A549 (cell line): ENCODE data around the gene KRT7.

ENCODE experiments used
- ATOH8 ChIP-seq: fragments of 250-450 bp; sonication (Bioruptor Pico); IDR thresholded peaks from 2 replicates; pipeline ENCODE4 v1.5.0; 2020; ENCODE audit warnings: low read depth, mild to moderate bottlenecking, moderate library complexity
- JUN ChIP-seq, 2 experiments: fragments of >200 bp; sonication (Bioruptor Twin); formaldehyde crosslinking; IDR thresholded peaks; 2 replicates in 1 of 2; 3 replicates in 1 of 2; pipeline ENCODE4 v1.6.1; 2016 to 2017

GRCh38 chr12:52197371-52198231 is 35.4 kb upstream of the KRT7 start:
- TF ChIP-seq JUN (IDR thresholded peaks at IDR 0.05) (no peak), ATOH8 (CRISPR knock-in tag) (no peak)
